ENCODE measurements around the gene NOL7. TPM values are rescaled to one million over a fixed set of nuclear protein-coding genes. Genes with fewer than 3 reads are reported as not detected.

NOL7 gene
- total RNA-seq, 2 donors from 2014 or later: 47.8 to 52.9 TPM

DNA sequence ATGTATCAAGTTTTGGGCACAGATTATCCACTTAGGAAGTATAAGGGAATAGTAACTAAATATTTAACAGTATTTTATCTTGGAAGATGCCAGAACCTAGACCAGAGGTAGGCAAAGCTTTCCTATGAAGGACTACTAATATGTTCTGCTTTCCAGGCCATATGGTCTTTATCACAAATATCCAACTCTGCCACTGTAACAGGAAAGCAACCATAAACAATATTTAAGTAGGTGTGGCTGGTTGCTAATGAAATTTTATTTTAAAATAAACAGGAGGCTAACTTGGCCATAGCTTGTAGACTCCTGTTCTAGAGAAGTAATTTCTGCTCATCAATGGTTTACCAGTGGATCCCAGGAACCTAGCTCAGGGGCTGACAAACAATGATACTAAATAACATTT, 39.4 kb downstream of the NOL7 start:
- Mint-ChIP-seq H3K4me3 (no peak overlapping the region), H3K4me1 (peaks cover 3% of the 10 kb centered on the region), H3K36me3 (ENCODE audit: low read depth) (peaks cover 24% of the 10 kb centered on the region), H3K27me3 (ENCODE audit: insufficient read depth) (no peaks in the 10 kb centered on the region), H3K9me3 (no peaks in the 10 kb centered on the region), H3K27ac (no peak overlapping the region)
- TF ChIP-seq, protein P1, sequence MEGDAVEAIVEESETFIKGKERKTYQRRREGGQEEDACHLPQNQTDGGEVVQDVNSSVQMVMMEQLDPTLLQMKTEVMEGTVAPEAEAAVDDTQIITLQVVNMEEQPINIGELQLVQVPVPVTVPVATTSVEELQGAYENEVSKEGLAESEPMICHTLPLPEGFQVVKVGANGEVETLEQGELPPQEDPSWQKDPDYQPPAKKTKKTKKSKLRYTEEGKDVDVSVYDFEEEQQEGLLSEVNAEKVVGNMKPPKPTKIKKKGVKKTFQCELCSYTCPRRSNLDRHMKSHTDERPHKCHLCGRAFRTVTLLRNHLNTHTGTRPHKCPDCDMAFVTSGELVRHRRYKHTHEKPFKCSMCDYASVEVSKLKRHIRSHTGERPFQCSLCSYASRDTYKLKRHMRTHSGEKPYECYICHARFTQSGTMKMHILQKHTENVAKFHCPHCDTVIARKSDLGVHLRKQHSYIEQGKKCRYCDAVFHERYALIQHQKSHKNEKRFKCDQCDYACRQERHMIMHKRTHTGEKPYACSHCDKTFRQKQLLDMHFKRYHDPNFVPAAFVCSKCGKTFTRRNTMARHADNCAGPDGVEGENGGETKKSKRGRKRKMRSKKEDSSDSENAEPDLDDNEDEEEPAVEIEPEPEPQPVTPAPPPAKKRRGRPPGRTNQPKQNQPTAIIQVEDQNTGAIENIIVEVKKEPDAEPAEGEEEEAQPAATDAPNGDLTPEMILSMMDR (conservative IDR thresholded peaks at IDR 0.05): no peak
- H3K27me3 ChIP-seq (ENCODE audit: control insufficient read depth, insufficient read depth, low read length, poor library complexity, severe bottlenecking): no peaks in the 10 kb centered on the region
- H3K9ac ChIP-seq (ENCODE audit: extremely low read depth, low read length, poor library complexity, severe bottlenecking): no peak overlapping the region
- H3K9me3 ChIP-seq (ENCODE audit: control insufficient read depth, low read length): no peaks in the 10 kb centered on the region
- peaks cover 31% of the 10 kb centered on the region for H3K36me3 ChIP-seq (ENCODE audit: control insufficient read depth, insufficient read depth, low read length)
- H3K4me1 ChIP-seq (ENCODE audit: control insufficient read depth, insufficient read depth, low read length): no peaks in the 10 kb centered on the region
- no peak for DNase-seq
- no peak overlapping the region for H3K27ac ChIP-seq (ENCODE audit: low read depth, low read length)
- H3K4me3 ChIP-seq (ENCODE audit: low read length): no peak overlapping the region

DNA sequence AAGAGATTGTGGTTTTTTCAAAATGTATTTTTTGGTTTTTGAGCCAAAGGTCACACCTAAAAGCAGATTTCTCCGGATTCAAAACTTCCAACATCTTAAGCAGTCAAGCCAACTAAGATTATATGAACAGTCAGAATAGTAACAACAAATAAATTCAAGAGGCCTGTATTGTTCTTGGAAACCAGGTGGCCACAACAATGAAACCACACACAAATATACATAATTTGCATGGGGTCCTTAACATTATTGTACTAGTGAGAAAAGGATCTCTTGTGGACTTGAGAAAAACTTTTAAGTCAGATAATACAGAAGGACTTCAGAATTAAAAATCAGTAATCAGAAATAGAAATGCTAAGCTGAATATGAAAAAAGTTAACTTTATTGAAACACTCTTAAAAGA, 40.6 kb downstream of the NOL7 start:
- H3K9me3 Mint-ChIP-seq: no peaks in the 10 kb centered on the region
- TF ChIP-seq, protein P1 (conservative IDR thresholded peaks at IDR 0.05): no peak
- H3K27ac Mint-ChIP-seq: no peak overlapping the region
- no peaks in the 10 kb centered on the region for H3K27me3 Mint-ChIP-seq (ENCODE audit: insufficient read depth)
- H3K27me3 ChIP-seq (ENCODE audit: control insufficient read depth, insufficient read depth, low read length, poor library complexity, severe bottlenecking): no peaks in the 10 kb centered on the region
- H3K4me3 Mint-ChIP-seq: no peak overlapping the region
- H3K4me1 Mint-ChIP-seq: peaks cover 3% of the 10 kb centered on the region
- DNase-seq: no peak
- no peak overlapping the region for H3K9ac ChIP-seq (ENCODE audit: extremely low read depth, low read length, poor library complexity, severe bottlenecking)
- no peaks in the 10 kb centered on the region for H3K9me3 ChIP-seq (ENCODE audit: control insufficient read depth, low read length)
- H3K27ac ChIP-seq (ENCODE audit: low read depth, low read length): no peak overlapping the region
- H3K4me1 ChIP-seq (ENCODE audit: control insufficient read depth, insufficient read depth, low read length): no peaks in the 10 kb centered on the region
- H3K36me3 ChIP-seq (ENCODE audit: control insufficient read depth, insufficient read depth, low read length): peaks cover 22% of the 10 kb centered on the region
- no peak overlapping the region for H3K4me3 ChIP-seq (ENCODE audit: low read length)
- 95% methylated on average over 1 of the region's 1 CpG; no CpG with 5 or more reads in 1 of the 2 experiments for WGBS, 2 experiments (ENCODE audit: insufficient coverage in 1 of 2, insufficient read length in 1 of 2)
- H3K36me3 Mint-ChIP-seq (ENCODE audit: low read depth): peaks cover 23% of the 10 kb centered on the region

DNA sequence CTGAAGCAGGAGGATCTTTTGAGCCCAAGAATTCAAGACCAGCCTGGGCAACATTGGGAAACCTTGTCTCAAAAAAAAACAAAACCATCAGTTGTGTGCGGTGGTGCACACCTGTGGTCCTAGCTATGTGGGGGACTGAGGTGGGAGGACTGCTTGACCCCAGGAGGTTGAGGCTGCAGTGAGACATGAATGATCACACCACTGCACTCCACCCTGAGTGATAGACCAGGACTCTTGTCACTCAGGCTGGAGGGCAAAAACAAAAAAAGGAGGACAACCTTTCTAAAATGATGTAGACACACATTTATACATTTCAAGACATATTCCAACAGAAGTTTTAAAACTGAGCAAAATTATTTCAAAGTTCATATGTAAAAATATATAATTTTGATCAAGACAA, 45.1 kb downstream of the NOL7 start:
- Mint-ChIP-seq H3K9me3 (no peaks in the 10 kb centered on the region), H3K27me3 (ENCODE audit: insufficient read depth) (no peaks in the 10 kb centered on the region), H3K27ac (peak overlapping the region; percentile 48), H3K4me1 (peaks cover 26% of the 10 kb centered on the region), H3K4me3 (no peak overlapping the region), H3K36me3 (ENCODE audit: low read depth) (peaks cover 7% of the 10 kb centered on the region)
- H3K36me3 ChIP-seq (ENCODE audit: control insufficient read depth, insufficient read depth, low read length): no peaks in the 10 kb centered on the region
- no peaks in the 10 kb centered on the region for H3K9me3 ChIP-seq (ENCODE audit: control insufficient read depth, low read length)
- 100% methylated on average over 1 of the region's 1 CpG; no CpG with 5 or more reads in 1 of the 2 experiments for WGBS, 2 experiments (ENCODE audit: insufficient coverage in 1 of 2, insufficient read length in 1 of 2)
- TF ChIP-seq, protein P1 (conservative IDR thresholded peaks at IDR 0.05): no peak
- H3K27ac ChIP-seq (ENCODE audit: low read depth, low read length): no peak overlapping the region
- H3K4me1 ChIP-seq (ENCODE audit: control insufficient read depth, insufficient read depth, low read length): no peaks in the 10 kb centered on the region
- H3K27me3 ChIP-seq (ENCODE audit: control insufficient read depth, insufficient read depth, low read length, poor library complexity, severe bottlenecking): no peaks in the 10 kb centered on the region
- no peak overlapping the region for H3K9ac ChIP-seq (ENCODE audit: extremely low read depth, low read length, poor library complexity, severe bottlenecking)
- H3K4me3 ChIP-seq (ENCODE audit: low read length): no peak overlapping the region
- DNase-seq: no peak

All from endodermal cell (in vitro differentiated cells).